C4-2B (cell line): ENCODE data around the gene CAMK1G.

Source experiments
- CTCF ChIP-seq: fragments of 450-650 bp; conservative IDR thresholded peaks from 2 replicates; pipeline ENCODE4 v1.5.1; 2017; ENCODE audit warnings: mild to moderate bottlenecking
- ZFX ChIP-seq: fragments of 450-650 bp; IDR thresholded peaks from 2 replicates; pipeline ENCODE4 v1.6.1; 2017

- no peak for TF ChIP-seq CTCF
- TF ChIP-seq ZFX, result no peak
Measured at GRCh38 chr1:209580577-209580976, 2.9 kb upstream of the CAMK1G start.
